ENCODE measurements around the gene DPP6. TPM values are rescaled to one million over a fixed set of nuclear protein-coding genes. Genes with fewer than 3 reads are reported as not detected.

Gene DPP6
- total and polyA plus RNA-seq, 8 donors, result 0.29 to 1.2 (median 0.57) TPM

- no peak for DNase-seq
- no peaks in the 10 kb centered on the region for H3K27me3 ChIP-seq
- H3K4me1 ChIP-seq, result no peaks in the 10 kb centered on the region
- peaks cover 0 to 16% of the 10 kb centered on the region in 2 donors for H3K9me3 ChIP-seq
- H3K36me3 ChIP-seq, result no peaks in the 10 kb centered on the region
- ATAC-seq, result no peak
- no peak for TF ChIP-seq CTCF (IDR thresholded peaks at IDR 0.05)
- intact Hi-C loops (cut with DNase I), result no loop called here
- no peak overlapping the region for H3K27ac ChIP-seq
- no peak overlapping the region for H3K4me3 ChIP-seq
Measured at GRCh38 chr7:154532771-154533170, 480.6 kb downstream of the DPP6 start.

DNA sequence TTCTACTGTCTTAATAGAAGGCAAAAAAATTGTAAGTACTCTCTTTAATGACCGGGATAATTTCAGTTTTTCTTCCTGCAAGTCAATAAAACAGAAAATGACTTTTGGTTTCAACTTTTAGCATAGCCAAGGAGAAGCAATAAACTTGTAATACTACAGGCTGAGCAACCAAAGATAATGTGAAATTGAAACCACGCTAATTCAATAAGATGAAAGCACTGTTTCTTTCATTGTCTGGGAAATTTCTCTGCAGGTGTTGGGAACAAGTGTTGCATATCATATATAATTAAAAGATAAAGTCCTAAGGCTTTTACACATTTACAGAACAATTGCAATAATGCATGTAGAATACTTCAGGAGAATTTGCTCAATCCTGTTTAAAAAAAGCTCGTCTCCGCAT is 488.4 kb downstream of the DPP6 start:
- Histone ChIP-seq H3K9me3 (no peaks in the 10 kb centered on the region), H3K36me3 (no peaks in the 10 kb centered on the region), H3K4me1 (no peaks in the 10 kb centered on the region), H3K27me3 (no peaks in the 10 kb centered on the region), H3K27ac (no peak overlapping the region), H3K4me3 (no peak overlapping the region)
- DNase-seq (no peak), ATAC-seq (no peak)
- intact Hi-C loops (cut with DNase I), result no loop called here
- no peak for TF ChIP-seq CTCF (IDR thresholded peaks at IDR 0.05)

GRCh38 chr7:154541606-154542005 is 489.4 kb downstream of the DPP6 start:
- TF ChIP-seq CTCF (IDR thresholded peaks at IDR 0.05), result no peak
- H3K4me1 ChIP-seq, result no peaks in the 10 kb centered on the region
- no peak overlapping the region for H3K27ac ChIP-seq
- DNase-seq (no peak), ATAC-seq (no peak)
- no peaks in the 10 kb centered on the region for H3K36me3 ChIP-seq
- intact Hi-C loops (cut with DNase I), result no loop called here
- no peaks in the 10 kb centered on the region for H3K9me3 ChIP-seq
- H3K27me3 ChIP-seq, result no peaks in the 10 kb centered on the region
- H3K4me3 ChIP-seq, result no peak overlapping the region

DNA sequence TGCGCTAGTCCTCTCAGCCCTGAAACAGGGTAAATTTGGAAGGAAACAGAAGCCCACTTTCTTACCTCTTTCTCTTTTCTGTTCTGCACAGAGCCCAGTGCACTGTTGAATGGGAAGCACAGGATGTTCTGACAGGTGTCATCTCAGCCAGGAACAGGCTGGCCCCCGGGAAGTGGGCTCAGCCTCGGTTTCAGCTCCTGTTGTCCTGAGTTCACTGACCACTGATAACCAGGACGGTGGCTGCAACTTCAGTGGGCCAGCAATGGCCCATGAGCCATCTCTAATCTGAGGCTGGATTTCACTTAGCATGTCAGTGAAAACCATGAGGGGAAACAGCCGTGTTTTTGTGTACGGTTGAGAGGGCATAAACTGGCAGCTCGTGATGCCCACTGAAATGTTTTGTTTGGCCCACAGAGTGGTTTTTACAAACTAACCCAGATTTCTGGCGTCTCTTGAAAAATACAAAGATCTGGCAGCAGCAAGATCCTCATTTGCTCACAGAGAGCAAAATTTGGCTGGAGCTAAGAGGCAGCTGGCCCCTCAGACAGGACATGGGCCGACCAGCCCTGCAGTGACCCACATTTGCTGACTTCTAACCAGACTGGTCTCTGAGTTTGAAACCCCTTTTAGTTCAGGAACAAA is 494.9 kb downstream of the DPP6 start:
- DNase-seq, result peak in 2 of 4 donors; percentile 6 to 45
- Histone ChIP-seq H3K4me3 (no peak overlapping the region), H3K27me3 (no peaks in the 10 kb centered on the region), H3K4me1 (no peaks in the 10 kb centered on the region), H3K27ac (no peak overlapping the region), H3K36me3 (no peaks in the 10 kb centered on the region), H3K9me3 (peaks cover 0 to 2% of the 10 kb centered on the region in 2 donors)
- no peak for TF ChIP-seq CTCF (IDR thresholded peaks at IDR 0.05)
- no peak for ATAC-seq
- intact Hi-C loops (cut with DNase I), result no loop called here

GRCh38 chr7:154553711-154554265 is 501.6 kb downstream of the DPP6 start:
- Histone ChIP-seq H3K9me3 (no peaks in the 10 kb centered on the region), H3K4me3 (no peak overlapping the region), H3K4me1 (no peaks in the 10 kb centered on the region), H3K36me3 (no peaks in the 10 kb centered on the region), H3K27me3 (no peaks in the 10 kb centered on the region), H3K27ac (no peak overlapping the region)
- DNase-seq, result no peak
- intact Hi-C loops (cut with DNase I), result no loop called here
- TF ChIP-seq CTCF (IDR thresholded peaks at IDR 0.05), result no peak
- ATAC-seq, result no peak

Data from left lung (tissue), 10 donors.